PFSK-1 (cell line): ENCODE measurements around the gene SOX5.

Source experiments
- FOXP2 ChIP-seq: optimal IDR thresholded peaks from 2 replicates; pipeline ENCODE3; 2011; ENCODE audit warnings: borderline replicate concordance, control low read depth, inconsistent platforms; ENCODE audit not compliant: insufficient read depth; ENCODE audit errors: extremely low read length, extremely low read depth
- POLR2AphosphoS5 ChIP-seq: IDR thresholded peaks from 2 replicates; pipeline ENCODE4 v1.6.1; 2012; ENCODE audit warnings: low read depth, mild to moderate bottlenecking, control low read depth, low read length, moderate library complexity
- REST ChIP-seq, 2 experiments: IDR thresholded peaks; 2 replicates each; pipeline versions ENCODE4 v1.6.1 to v1.8.0; 2011 to 2012; ENCODE audit warnings: low read depth in 2 of 2, low read length in 2 of 2, control low read depth in 1 of 2, inconsistent platforms in 1 of 2, mild to moderate bottlenecking in 1 of 2, moderate library complexity in 1 of 2; ENCODE audit not compliant: insufficient read depth in 1 of 2
- SIN3A ChIP-seq: IDR thresholded peaks from 2 replicates; pipeline ENCODE4 v1.6.1; 2012; ENCODE audit warnings: mild to moderate bottlenecking, low read length, moderate library complexity, borderline replicate concordance; ENCODE audit not compliant: insufficient read depth
- TAF1 ChIP-seq: IDR thresholded peaks from 2 replicates; pipeline ENCODE4 v1.6.1; 2012; ENCODE audit warnings: low read length, control low read depth, borderline replicate concordance; ENCODE audit not compliant: insufficient read depth

The SOX5 gene

GRCh38 chr12:23525450-23526072 is 423.9 kb downstream of the SOX5 start:
- no peak for TF ChIP-seq REST (IDR thresholded peaks at IDR 0.05; ENCODE audit: insufficient read depth in 1 of 2, low read depth in 2 of 2, low read length in 2 of 2)
- TF ChIP-seq SIN3A: no peak
- TF ChIP-seq TAF1: no peak
- no peak for TF ChIP-seq POLR2AphosphoS5
- no peak for TF ChIP-seq FOXP2

- TF ChIP-seq REST (IDR thresholded peaks at IDR 0.05; ENCODE audit: insufficient read depth in 1 of 2, low read depth in 2 of 2, low read length in 2 of 2) (no peak), SIN3A (no peak), POLR2AphosphoS5 (no peak), FOXP2 (no peak), TAF1 (no peak)
These were observed 426.1 kb downstream of the SOX5 start for GRCh38 chr12:23523339-23523738.

GRCh38 chr12:23510484-23510883 is 439.0 kb downstream of the SOX5 start:
- TF ChIP-seq TAF1 (no peak), SIN3A (no peak), REST (IDR thresholded peaks at IDR 0.05; ENCODE audit: insufficient read depth in 1 of 2, low read depth in 2 of 2, low read length in 2 of 2) (no peak), POLR2AphosphoS5 (no peak), FOXP2 (no peak)

- TF ChIP-seq SIN3A: no peak
These were observed 444.6 kb downstream of the SOX5 start for GRCh38 chr12:23504641-23505399.

GRCh38 chr12:23504043-23504442 is 445.4 kb downstream of the SOX5 start:
- TF ChIP-seq REST (IDR thresholded peaks at IDR 0.05; ENCODE audit: insufficient read depth in 1 of 2, low read depth in 2 of 2, low read length in 2 of 2) (no peak), TAF1 (no peak), POLR2AphosphoS5 (no peak), SIN3A (no peak), FOXP2 (no peak)
